Stimulated activated CD4-positive, alpha-beta T cell treated with anti-CD3 and anti-CD28 coated beads, Interleukin-12 subunit alpha, Interleukin-12 subunit beta, amount 100 ng/mL, for 24 hours (primary cell): ENCODE data around the gene HUNK.
"Not testable (repeated sequence)": the region's sequence is repeated elsewhere in the genome, so short reads cannot be mapped to it uniquely, and the experiment has no call there.

Source experiments
- DNase-seq, 2 experiments: peaks; one replicate each; pipeline ENCODE4 v3.0.0-alpha.2; 2020; ENCODE audit warnings: low read depth in 2 of 2

The HUNK gene

GRCh38 chr21:31999810-32000468 is 127.1 kb downstream of the HUNK start:
- DNase-seq: no peak

GRCh38 chr21:32001390-32001789 is 128.6 kb downstream of the HUNK start:
- DNase-seq: no peak

DNA sequence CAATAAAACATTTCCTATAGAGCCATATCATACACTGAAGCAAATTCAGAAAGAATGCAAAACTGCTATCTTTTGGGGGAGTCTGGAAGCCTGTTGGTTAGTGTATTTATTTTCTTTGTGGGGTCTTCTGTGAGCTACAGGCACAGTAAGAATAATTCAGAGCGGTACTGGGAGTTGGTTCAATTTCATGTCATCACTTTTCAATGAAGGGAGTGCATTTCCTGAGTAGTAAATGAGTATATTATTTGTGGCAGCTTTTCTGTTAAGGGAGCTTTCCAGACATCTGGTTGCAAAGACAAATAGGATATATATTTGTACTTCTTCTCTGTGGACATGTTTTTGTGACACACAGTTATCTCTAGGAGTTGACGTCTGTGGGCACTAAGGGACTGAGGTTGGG is 130.6 kb downstream of the HUNK start:
- no peak for DNase-seq

DNA sequence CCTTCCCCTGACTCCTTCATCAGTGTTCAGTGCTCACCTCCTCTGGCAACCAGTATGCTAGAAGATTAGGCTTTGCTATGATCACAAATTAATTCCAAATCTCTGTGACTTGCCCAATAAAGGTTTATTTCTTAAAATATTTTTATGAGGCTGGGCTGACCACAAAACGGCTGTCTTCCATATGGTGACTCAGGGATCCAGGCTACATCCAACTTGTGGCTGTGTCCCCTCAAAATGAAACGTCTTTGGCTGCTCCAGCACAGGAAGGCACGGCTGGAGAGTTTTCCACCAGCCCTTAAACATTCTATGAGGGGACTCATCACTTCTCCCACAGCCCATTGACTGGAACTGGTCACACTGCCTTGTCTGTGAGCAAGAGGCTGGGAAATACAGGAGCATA is 131.5 kb downstream of the HUNK start:
- DNase-seq: no peak

DNA sequence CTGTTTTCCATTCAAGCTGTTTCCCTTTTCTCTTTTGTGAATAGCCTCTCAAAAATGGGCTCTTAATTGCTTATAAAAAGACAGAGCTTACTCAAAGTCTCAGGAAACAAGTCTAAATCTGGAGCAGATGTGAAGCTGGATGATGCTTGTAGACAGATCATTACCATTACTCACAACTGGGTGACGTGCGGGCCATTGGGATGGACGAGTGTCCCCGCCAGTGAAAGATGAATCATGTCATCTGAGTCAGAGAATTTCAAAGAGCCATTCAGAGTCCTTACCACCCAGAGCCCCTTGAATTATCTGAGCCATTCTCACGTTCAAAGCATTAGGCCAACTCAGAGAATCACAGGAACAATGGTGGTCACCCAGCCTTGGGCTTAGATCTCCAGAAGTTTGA is 134.6 kb downstream of the HUNK start:
- DNase-seq: no peak

GRCh38 chr21:32008714-32009113 is 135.9 kb downstream of the HUNK start:
- no peak for DNase-seq

DNA sequence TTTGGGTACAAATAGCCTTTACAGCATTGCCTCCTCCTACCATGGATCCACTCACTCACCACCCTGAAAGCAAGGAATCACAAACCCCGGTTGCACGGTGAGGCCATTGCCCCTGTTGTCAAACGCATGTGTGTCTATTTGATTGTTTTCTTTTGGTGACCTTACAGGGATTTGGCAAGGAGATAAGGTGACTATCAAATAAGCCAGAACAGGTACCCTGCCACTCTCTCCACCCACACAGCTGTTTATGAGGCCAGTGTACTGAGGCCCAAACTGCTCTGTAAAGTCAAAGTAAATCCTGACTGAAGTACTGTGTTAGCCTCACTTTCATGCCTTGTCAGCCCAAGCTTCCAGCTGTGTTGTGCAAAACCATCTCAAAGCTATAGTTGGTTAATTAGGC is 136.4 kb downstream of the HUNK start:
- no peak for DNase-seq

DNA sequence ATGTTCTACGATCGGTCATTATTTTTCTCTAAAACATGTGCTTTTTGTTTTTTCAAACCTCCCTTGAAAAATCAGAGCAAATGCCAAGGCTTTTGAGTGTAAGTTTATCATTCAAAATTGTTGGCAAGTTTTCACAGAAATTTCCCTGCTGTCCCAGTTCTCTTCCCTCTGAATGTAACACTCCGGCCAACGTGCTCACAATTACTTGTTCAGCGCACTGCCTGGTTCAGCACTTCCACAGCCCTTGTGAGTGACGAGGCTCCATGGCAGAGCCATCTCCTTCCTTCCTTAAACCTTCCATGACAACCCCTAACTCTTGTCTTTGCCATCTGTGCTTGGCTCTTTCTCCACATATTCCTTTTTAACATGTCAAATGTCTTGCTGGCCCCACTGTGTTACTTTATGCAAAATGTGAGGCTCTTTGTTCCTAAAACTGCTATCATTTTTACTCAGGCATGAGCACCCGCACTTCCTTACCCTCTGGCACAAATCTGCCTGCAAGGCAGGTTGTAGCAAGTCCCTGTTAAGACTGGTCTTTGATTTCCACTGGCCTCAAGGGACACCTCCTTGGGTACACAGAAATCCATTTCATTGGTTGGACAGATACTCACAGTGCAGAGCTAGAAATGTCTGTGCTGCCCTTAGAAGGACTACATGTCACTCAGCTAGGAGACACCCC is 142.8 kb downstream of the HUNK start:
- DNase-seq: no peak

DNA sequence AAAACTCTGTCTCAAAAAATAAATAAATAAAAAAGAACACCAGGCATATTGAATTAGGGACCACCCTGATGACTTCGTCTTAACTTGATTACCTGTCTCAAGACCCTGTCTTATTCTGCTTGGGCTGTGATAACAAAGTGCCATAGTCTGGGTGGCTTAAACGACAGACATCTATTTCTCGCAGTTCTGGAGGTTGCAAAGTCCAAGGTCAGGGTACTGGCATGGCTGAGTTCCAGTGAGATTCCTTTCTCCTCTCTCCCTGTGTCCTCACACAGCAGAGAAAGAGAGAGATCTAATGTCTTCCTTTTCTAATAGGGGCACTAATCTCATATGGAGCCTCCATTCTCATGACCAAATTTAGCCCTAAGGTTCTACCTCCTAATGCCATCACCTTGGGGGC is 145.6 kb downstream of the HUNK start:
- no peak for DNase-seq

- no peak for DNase-seq
Measured at GRCh38 chr21:32020564-32020963, 147.7 kb downstream of the HUNK start.

DNA sequence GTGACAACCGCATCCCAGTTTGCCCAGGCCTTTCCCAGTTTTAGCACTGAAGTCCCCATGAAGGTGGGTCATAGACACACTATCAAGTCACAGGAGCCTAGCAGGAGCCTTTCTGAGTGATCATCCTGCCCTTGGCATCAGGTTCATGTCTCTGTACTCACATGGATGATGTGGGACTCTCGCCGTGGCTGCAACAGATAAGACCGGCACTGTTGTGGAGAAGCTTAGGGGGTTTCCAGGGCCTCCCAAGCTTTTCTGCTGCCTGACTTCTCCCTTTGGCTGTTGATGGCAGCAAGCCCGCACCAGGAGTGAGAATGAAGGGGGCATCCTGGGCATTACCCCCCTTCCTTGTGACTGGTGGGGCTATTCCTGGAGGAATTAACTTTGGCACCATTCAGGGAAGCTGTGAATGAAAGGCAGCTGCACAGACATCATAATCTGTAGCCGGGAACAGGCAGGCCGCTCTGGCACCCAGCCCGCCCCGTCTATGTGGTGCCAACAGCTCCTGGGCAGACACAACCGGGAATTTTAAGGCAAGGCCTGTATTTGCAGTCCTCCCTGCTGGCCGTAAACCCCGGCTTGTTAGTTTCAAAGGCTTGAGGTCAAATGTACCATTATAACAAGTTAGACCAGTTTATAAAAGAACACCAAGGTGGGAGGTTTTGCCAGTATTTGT is 148.6 kb downstream of the HUNK start:
- no peak for DNase-seq

DNA sequence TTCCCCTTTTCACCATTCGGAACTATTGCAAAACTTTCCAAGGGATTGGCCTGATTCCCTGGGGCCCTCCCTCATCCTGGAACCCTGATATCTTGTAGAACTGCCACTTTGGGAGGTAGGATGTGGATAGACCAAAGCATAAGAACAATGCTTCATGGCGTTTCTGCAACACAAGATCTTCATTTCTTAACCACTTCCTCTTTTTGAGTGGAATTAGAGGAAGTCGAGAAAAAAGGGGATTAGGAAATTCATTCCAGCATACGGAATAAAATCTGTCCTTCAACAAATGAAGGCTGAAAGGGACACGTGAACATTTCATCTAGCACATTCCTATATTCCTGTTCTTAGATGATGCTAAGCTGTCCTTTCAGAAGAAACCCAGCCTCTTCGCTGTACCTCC is 149.3 kb downstream of the HUNK start:
- no peak for DNase-seq

- no peak for DNase-seq
Measured at GRCh38 chr21:32030146-32030652, 157.4 kb downstream of the HUNK start.

- no peak for DNase-seq
Measured at GRCh38 chr21:32034850-32035249, 162.0 kb downstream of the HUNK start.

- DNase-seq: no peak
Measured at GRCh38 chr21:32035617-32036016, 162.8 kb downstream of the HUNK start.

GRCh38 chr21:32036756-32037155 is 163.9 kb downstream of the HUNK start:
- DNase-seq: no peak

DNA sequence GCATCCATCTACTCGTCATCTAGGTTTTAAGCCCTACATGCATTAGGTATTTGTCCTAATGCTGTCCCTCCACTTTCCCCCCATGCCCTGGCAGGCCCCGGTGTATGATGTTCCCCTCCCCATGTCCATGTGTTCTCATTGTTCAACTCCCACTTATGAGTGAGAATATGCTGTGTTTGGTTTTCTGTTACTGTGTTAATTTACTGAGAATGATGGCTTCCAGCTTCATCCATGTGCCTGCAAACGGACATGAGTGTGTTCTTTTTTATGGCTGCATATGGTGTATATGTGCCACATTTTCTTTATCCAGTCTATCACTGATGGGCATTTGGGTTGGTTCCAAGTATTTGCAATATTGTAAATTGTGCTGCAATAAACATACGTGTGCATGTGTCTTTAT is 165.9 kb downstream of the HUNK start:
- DNase-seq: not testable (repeated sequence)

DNA sequence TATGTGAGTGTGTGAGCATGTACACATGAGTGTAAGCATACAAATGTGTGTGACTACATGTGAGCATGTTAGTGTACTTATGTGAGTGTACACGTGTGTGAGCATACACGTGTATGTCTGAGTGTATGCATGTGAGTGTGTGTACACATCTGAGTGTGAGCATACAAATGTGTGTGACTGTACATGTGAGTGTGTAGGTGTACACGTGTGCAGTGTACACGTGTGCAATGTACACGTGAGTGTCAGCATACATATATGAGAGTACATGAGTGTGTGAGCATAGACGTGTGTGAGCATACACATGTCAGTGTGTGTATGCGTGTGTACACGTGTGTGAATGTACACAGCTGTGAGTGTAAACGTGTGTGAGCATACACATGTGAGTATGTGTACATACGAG is 170.6 kb downstream of the HUNK start:
- no peak for DNase-seq

- DNase-seq: no peak
Measured at GRCh38 chr21:32044205-32045180, 171.7 kb downstream of the HUNK start.

DNA sequence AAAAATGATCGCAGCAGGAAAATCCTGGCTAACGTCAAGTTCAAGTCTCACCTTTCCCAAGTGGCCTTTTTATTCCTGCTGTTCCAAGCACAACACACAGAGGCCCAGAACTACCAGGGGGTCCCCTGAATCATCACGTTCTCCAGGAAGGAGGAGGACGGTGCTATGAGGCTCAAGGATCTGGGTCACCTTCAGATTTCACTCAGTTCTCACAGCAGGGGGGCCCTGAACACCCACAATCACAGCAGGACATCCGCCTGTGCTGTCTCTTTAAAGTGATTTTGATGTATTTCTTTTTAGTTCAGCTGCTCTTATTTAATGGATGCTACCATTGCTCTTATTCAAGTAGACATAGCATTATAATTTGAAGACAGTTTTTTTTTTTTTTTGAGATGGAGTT is 173.4 kb downstream of the HUNK start:
- DNase-seq: no peak

- no peak for DNase-seq
Measured at GRCh38 chr21:32048353-32048752, 175.5 kb downstream of the HUNK start.
